Suprapubic skin (tissue), 4 donors: Measurements from ENCODE around the gene KDM5B.

Experiments used
- EP300 ChIP-seq: sonication (generic); formaldehyde crosslinking; IDR thresholded peaks from one replicate; pipeline ENCODE4 v1.6.1; 2017; ENCODE audit warnings: antibody characterized with exemption
- POLR2AphosphoS5 ChIP-seq, 3 donors: sonication (generic); formaldehyde crosslinking; IDR thresholded peaks; one replicate each; pipeline ENCODE4 v1.6.1; 2017; ENCODE audit warnings: antibody characterized with exemption in 3 of 3
- TF ChIP-seq, protein P1 (sequence below), 2 donors: fragments of 200-600 bp in 1 of 2; fragments of 450-650 bp in 1 of 2; sonication (generic) in 1 of 2; IDR thresholded peaks; one replicate each; pipeline ENCODE4 v1.5.1; 2016 to 2019; ENCODE audit warnings: antibody characterized with exemption in 2 of 2, mild to moderate bottlenecking in 1 of 2, moderate library complexity in 1 of 2

- TF ChIP-seq, protein P1, sequence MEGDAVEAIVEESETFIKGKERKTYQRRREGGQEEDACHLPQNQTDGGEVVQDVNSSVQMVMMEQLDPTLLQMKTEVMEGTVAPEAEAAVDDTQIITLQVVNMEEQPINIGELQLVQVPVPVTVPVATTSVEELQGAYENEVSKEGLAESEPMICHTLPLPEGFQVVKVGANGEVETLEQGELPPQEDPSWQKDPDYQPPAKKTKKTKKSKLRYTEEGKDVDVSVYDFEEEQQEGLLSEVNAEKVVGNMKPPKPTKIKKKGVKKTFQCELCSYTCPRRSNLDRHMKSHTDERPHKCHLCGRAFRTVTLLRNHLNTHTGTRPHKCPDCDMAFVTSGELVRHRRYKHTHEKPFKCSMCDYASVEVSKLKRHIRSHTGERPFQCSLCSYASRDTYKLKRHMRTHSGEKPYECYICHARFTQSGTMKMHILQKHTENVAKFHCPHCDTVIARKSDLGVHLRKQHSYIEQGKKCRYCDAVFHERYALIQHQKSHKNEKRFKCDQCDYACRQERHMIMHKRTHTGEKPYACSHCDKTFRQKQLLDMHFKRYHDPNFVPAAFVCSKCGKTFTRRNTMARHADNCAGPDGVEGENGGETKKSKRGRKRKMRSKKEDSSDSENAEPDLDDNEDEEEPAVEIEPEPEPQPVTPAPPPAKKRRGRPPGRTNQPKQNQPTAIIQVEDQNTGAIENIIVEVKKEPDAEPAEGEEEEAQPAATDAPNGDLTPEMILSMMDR (IDR thresholded peaks at IDR 0.05): no peak
- TF ChIP-seq POLR2AphosphoS5 (IDR thresholded peaks at IDR 0.05): no peak
- no peak for TF ChIP-seq EP300
Observed at GRCh38 chr1:202765721-202766120, 42.5 kb downstream of the KDM5B start.
